Measurements from ENCODE around the gene ADCY9.
"Not testable (repeated sequence)": the region's sequence is repeated elsewhere in the genome, so short reads cannot be mapped to it uniquely, and the experiment has no call there.

Gene ADCY9

DNA sequence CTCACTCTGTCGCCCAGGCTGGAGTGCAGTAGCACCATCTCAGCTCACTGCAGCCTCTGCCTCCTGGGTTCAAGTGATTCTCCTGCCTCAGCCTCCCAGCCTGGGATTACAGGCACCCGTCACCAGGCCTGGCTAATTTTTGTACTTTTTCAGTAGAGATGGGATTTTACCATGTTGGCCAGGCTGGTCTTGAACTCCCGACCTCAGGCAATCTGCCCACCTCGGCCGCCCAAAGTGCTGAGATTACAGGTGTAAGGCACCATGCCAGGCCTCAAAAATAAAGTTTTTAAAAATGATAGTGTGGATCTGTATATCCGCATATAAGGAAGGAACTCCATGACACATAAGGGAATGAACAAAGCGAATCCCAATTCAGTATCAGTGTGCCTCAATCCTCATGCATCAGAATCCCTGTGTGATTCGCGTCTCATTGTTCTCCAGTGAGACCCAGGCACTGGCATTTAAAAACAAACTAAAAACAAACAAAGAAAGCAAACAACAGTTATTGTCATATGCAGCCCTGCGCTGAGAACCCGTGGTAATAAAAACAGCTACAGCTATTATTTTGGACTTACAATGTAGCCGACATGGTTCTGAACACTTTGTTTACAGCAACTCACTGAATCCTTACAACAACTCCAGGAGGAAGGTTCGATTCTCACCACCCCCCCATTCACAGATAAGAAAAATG is 181.6 kb downstream of the ADCY9 start:
- no peaks in the 10 kb centered on the region for H3K9me3 ChIP-seq (ENCODE audit: control insufficient read depth, low read length)
- no peak overlapping the region for H3K4me3 ChIP-seq (ENCODE audit: insufficient read depth, low read depth, low read length)
- no peaks in the 10 kb centered on the region for H3K4me1 ChIP-seq (ENCODE audit: control insufficient read depth, insufficient read depth, low read length)
- peaks cover 6% of the 10 kb centered on the region for H3K27me3 ChIP-seq (ENCODE audit: control insufficient read depth, insufficient read depth, low read length, poor library complexity, severe bottlenecking)
- H3K36me3 ChIP-seq (ENCODE audit: control insufficient read depth, insufficient read depth, low read length), result no peaks in the 10 kb centered on the region
- H3K27ac ChIP-seq (ENCODE audit: insufficient read depth, low read depth, low read length, poor library complexity, severe bottlenecking), result no peak overlapping the region
- WGBS, 2 experiments, result 90 to 91% methylated on average over 13 of the region's 13 CpGs

DNA sequence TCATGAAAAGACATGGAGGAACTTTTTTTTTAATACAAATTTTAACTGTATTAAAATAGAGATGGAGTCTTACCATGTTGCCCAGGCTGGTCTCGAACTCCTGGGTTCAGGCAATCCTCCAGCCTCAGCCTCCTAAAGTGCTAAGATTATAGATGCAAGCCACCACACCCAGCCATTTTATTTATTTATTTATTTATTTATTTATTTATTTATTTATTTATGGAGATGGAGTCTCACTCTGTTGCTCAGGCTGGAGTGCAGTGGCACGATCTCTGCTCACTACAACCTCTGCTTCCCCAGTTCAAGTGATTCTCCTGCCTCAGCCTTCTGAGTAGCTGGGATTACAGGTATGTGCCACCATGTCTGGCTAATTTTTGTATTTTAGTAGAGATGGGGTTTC is 189.1 kb downstream of the ADCY9 start:
- not testable (repeated sequence) for H3K4me3 ChIP-seq (ENCODE audit: insufficient read depth, low read depth, low read length); H3K27ac ChIP-seq (ENCODE audit: insufficient read depth, low read depth, low read length, poor library complexity, severe bottlenecking); H3K27me3 ChIP-seq (ENCODE audit: control insufficient read depth, insufficient read depth, low read length, poor library complexity, severe bottlenecking); H3K36me3 ChIP-seq (ENCODE audit: control insufficient read depth, insufficient read depth, low read length); H3K4me1 ChIP-seq (ENCODE audit: control insufficient read depth, insufficient read depth, low read length); H3K9me3 ChIP-seq (ENCODE audit: control insufficient read depth, low read length)
- 87 to 97% methylated on average over 1 to 2 of the region's 2 CpGs for WGBS, 2 experiments

DNA sequence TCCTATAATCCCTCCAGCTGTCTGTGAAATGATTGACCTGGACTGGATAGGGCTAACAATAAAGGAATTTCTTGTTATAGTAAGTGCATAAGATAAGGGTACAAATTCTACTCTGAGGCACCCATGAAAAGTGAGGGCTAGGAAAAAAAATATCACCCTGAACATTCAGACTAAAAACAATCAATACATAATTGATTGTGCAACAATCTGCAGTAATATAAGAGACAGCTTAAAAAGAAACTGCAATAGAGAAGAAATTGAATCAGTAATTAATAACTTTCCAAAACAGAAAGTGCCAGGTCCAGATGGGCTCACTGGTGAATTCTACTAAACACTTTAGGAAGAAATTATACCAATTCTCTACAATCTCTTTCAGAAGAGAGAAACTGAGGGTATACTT is 191.5 kb downstream of the ADCY9 start:
- Histone ChIP-seq H3K27ac (ENCODE audit: insufficient read depth, low read depth, low read length, poor library complexity, severe bottlenecking) (no peak overlapping the region), H3K4me1 (ENCODE audit: control insufficient read depth, insufficient read depth, low read length) (no peaks in the 10 kb centered on the region), H3K9me3 (ENCODE audit: control insufficient read depth, low read length) (no peaks in the 10 kb centered on the region), H3K36me3 (ENCODE audit: control insufficient read depth, insufficient read depth, low read length) (no peaks in the 10 kb centered on the region), H3K4me3 (ENCODE audit: insufficient read depth, low read depth, low read length) (no peak overlapping the region), H3K27me3 (ENCODE audit: control insufficient read depth, insufficient read depth, low read length, poor library complexity, severe bottlenecking) (no peaks in the 10 kb centered on the region)

DNA sequence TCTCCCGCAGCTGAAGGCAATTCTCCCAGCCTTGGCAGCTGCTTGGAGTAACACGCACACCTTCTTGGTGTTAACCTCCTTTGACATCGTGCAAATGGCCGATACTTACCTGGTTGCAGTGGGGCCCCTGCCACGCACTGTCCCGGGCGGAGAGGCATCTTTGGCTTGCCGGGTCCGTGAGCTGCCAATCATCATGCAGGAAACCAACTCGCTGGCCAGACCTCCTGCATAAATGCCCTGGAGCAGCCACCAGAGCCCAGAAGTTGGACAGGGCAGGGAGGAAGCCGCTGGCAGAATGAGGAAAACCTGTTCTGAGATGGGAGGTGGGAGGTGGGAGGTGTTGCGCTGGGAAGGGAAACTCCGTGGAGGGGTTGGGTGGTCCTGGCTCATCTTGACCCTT is 194.0 kb downstream of the ADCY9 start:
- 77 to 78% methylated on average over 13 of the region's 13 CpGs for WGBS, 2 experiments
- H3K36me3 ChIP-seq (ENCODE audit: control insufficient read depth, insufficient read depth, low read length), result no peaks in the 10 kb centered on the region

DNA sequence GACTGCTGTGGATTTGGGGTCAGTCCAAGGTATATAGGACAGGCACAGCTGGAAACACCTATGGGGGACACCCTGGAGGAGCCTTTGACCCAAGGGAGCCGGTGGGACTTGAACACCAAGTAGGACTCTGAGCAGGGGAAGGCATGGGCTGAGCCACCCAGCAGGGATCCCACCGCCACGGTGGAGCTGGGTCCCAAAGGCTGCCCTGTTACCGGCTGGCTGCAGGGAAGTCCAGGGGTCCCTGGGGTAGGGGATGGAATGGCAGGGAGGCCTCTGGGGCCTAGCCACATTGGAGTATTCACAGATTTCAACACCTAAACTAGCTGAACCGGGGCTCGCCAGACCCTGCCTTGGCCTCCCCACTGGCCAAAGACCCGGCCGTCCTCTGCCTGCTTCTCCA is 196.0 kb downstream of the ADCY9 start:
- no peak overlapping the region for H3K4me3 ChIP-seq (ENCODE audit: insufficient read depth, low read depth, low read length)
- peaks cover 2% of the 10 kb centered on the region for H3K9me3 ChIP-seq (ENCODE audit: control insufficient read depth, low read length)
- H3K27ac ChIP-seq (ENCODE audit: insufficient read depth, low read depth, low read length, poor library complexity, severe bottlenecking), result no peak overlapping the region
- no peaks in the 10 kb centered on the region for H3K4me1 ChIP-seq (ENCODE audit: control insufficient read depth, insufficient read depth, low read length)
- no peaks in the 10 kb centered on the region for H3K27me3 ChIP-seq (ENCODE audit: control insufficient read depth, insufficient read depth, low read length, poor library complexity, severe bottlenecking)
- H3K36me3 ChIP-seq (ENCODE audit: control insufficient read depth, insufficient read depth, low read length), result no peaks in the 10 kb centered on the region
- WGBS, 2 experiments, result 81 to 82% methylated on average over 8 of the region's 8 CpGs

More for the DNA sequence above, 194.0 kb downstream of the ADCY9 start:
- H3K9me3 ChIP-seq (ENCODE audit: control insufficient read depth, low read length), result peaks cover 2% of the 10 kb centered on the region
- H3K27me3 ChIP-seq (ENCODE audit: control insufficient read depth, insufficient read depth, low read length, poor library complexity, severe bottlenecking), result no peaks in the 10 kb centered on the region
- no peaks in the 10 kb centered on the region for H3K4me1 ChIP-seq (ENCODE audit: control insufficient read depth, insufficient read depth, low read length)
- no peak overlapping the region for H3K4me3 ChIP-seq (ENCODE audit: insufficient read depth, low read depth, low read length)
- no peak overlapping the region for H3K27ac ChIP-seq (ENCODE audit: insufficient read depth, low read depth, low read length, poor library complexity, severe bottlenecking)

DNA sequence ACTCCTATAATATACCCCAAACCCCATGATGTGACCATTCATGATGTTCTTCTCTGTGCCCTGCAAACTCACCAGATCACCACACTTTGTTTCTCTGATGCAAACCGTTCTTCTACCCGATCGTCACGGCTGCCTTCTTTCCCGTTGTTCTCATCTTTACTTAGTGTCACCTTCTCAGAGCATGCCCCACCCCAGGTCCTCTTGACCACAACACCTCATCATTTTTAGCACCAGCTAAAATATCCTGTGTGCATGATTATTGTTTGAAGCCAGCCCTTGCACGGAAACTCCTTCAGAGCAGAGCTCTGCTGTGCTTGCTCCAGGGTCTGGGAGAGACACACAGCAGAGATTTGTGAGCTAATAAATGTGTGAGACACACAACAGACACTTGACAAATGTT is 196.8 kb downstream of the ADCY9 start:
- Histone ChIP-seq H3K4me3 (ENCODE audit: insufficient read depth, low read depth, low read length) (no peak overlapping the region), H3K27ac (ENCODE audit: insufficient read depth, low read depth, low read length, poor library complexity, severe bottlenecking) (no peak overlapping the region), H3K9me3 (ENCODE audit: control insufficient read depth, low read length) (peaks cover 2% of the 10 kb centered on the region), H3K4me1 (ENCODE audit: control insufficient read depth, insufficient read depth, low read length) (no peaks in the 10 kb centered on the region), H3K36me3 (ENCODE audit: control insufficient read depth, insufficient read depth, low read length) (no peaks in the 10 kb centered on the region), H3K27me3 (ENCODE audit: control insufficient read depth, insufficient read depth, low read length, poor library complexity, severe bottlenecking) (no peaks in the 10 kb centered on the region)
- WGBS, 2 experiments, result 78% methylated on average over 6 of the region's 6 CpGs

DNA sequence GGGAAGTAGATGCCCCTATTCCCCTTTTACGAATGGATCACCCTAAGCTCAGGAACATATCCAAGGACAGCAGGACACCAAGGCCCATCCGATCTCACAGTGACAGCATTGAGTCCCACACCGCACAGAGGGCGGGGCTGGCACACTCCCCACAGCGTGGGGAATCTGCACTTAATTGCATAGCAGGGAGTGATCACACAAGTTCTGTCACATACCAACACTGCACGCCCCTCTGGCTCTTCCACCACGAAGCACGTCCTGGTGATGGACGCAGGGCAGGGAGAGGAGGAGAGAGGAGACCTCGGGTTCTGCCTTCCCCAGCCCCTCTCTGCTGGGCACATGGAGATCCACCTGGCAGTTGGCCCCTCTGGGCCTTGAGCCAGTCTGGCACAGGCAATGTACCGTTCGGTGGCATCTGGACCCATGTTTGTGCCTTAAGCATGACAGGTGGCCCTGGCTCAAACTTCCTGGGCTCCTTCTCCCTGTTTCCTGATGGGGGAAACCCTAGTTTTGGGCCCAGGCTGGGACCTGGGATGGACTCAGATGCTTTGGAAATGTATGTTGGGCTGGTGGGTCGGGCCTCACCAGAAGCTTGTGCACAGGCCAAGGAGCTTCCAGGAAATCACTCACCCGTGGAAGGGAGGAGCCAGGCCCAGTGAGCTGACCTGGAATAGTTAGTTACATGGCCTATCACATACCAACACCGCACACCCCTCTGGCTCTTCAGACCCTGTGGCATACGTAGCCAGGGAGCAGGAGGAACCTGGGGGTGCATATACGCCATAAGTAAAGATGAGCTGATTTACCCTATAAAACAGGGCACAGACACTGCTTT is 200.6 kb downstream of the ADCY9 start:
- Histone ChIP-seq H3K4me1 (ENCODE audit: control insufficient read depth, insufficient read depth, low read length) (no peaks in the 10 kb centered on the region), H3K36me3 (ENCODE audit: control insufficient read depth, insufficient read depth, low read length) (no peaks in the 10 kb centered on the region), H3K4me3 (ENCODE audit: insufficient read depth, low read depth, low read length) (no peak overlapping the region), H3K27me3 (ENCODE audit: control insufficient read depth, insufficient read depth, low read length, poor library complexity, severe bottlenecking) (no peaks in the 10 kb centered on the region), H3K9me3 (ENCODE audit: control insufficient read depth, low read length) (peaks cover 2% of the 10 kb centered on the region), H3K27ac (ENCODE audit: insufficient read depth, low read depth, low read length, poor library complexity, severe bottlenecking) (no peak overlapping the region)
- 92 to 93% methylated on average over 17 of the region's 17 CpGs for WGBS, 2 experiments

DNA sequence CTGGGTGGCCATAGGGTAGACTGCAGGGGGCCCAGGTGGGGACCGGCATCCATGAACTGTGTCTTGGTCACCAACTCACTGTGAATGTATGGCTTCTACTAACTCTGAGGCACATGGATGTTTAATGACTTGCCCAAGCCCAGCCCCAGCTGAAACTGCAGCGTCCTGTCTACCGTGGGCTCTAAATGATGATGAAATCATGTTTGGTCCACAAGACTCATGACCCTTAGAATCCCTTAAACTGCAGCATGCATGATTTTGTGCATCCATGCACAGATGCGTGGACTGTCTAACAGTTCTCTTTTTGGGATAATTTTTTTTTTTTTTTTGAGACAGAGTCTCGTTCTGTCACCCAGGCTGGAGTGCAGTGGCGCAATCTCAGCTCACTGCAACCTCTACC is 203.3 kb downstream of the ADCY9 start:
- no peaks in the 10 kb centered on the region for H3K4me1 ChIP-seq (ENCODE audit: control insufficient read depth, insufficient read depth, low read length)
- 90 to 94% methylated on average over 6 of the region's 6 CpGs for WGBS, 2 experiments
- no peaks in the 10 kb centered on the region for H3K9me3 ChIP-seq (ENCODE audit: control insufficient read depth, low read length)
- no peak overlapping the region for H3K27ac ChIP-seq (ENCODE audit: insufficient read depth, low read depth, low read length, poor library complexity, severe bottlenecking)
- no peak overlapping the region for H3K4me3 ChIP-seq (ENCODE audit: insufficient read depth, low read depth, low read length)
- no peaks in the 10 kb centered on the region for H3K36me3 ChIP-seq (ENCODE audit: control insufficient read depth, insufficient read depth, low read length)
- H3K27me3 ChIP-seq (ENCODE audit: control insufficient read depth, insufficient read depth, low read length, poor library complexity, severe bottlenecking), result no peaks in the 10 kb centered on the region
